NCI-H524 treated with DMSO at 0.1 percent for 48 hours (cell line): Measurements from ENCODE around the gene CDC42.

Experiments used
- DNase-seq: peaks from one replicate; lab custom pipeline; 2025; lab: John Stamatoyannopoulos, UW

CDC42 gene

GRCh38 chr1:22037520-22037919 is 15.0 kb upstream of the CDC42 start:
- DNase-seq = no peak

GRCh38 chr1:22038036-22038435 is 14.5 kb upstream of the CDC42 start:
- DNase-seq = no peak

GRCh38 chr1:22039594-22040285 is 12.8 kb upstream of the CDC42 start:
- DNase-seq = no peak

- no peak for DNase-seq
These were observed 12.3 kb upstream of the CDC42 start for GRCh38 chr1:22040286-22040623.

- DNase-seq = no peak
These were observed 11.0 kb upstream of the CDC42 start for GRCh38 chr1:22041505-22041904.

- no peak for DNase-seq
These were observed 9.2 kb upstream of the CDC42 start for GRCh38 chr1:22043198-22043769.

GRCh38 chr1:22044690-22045420 is 7.7 kb upstream of the CDC42 start:
- DNase-seq = no peak

- DNase-seq = no peak
These were observed 6.8 kb upstream of the CDC42 start for GRCh38 chr1:22045604-22046228.

GRCh38 chr1:22048351-22049192 is 3.9 kb upstream of the CDC42 start:
- no peak for DNase-seq

GRCh38 chr1:22050330-22050729 is 2.2 kb upstream of the CDC42 start:
- no peak for DNase-seq

- no peak for DNase-seq
These were observed 848 bp upstream of the CDC42 start for GRCh38 chr1:22051607-22052114.

- DNase-seq = no peak
These were observed 730 bp downstream of the CDC42 start for GRCh38 chr1:22053017-22053860.

GRCh38 chr1:22053861-22054770 is 1.6 kb downstream of the CDC42 start:
- no peak for DNase-seq

- DNase-seq = no peak
These were observed 3.0 kb downstream of the CDC42 start for GRCh38 chr1:22055463-22055862.

- DNase-seq = no peak
These were observed 3.5 kb downstream of the CDC42 start for GRCh38 chr1:22056043-22056442.

- DNase-seq = no peak
These were observed 4.4 kb downstream of the CDC42 start for GRCh38 chr1:22056936-22057335.

- DNase-seq = no peak
These were observed 5.4 kb downstream of the CDC42 start for GRCh38 chr1:22057861-22058260.

GRCh38 chr1:22064751-22065402 is 12.4 kb downstream of the CDC42 start:
- DNase-seq = no peak

GRCh38 chr1:22071511-22071910 is 19.0 kb downstream of the CDC42 start:
- DNase-seq = no peak
